WTC11 (cell line): ENCODE data around the gene PDCD1. TPM values are rescaled to one million over a fixed set of nuclear protein-coding genes. Genes with fewer than 3 reads are reported as not detected.
"Not testable (repeated sequence)": the region's sequence is repeated elsewhere in the genome, so short reads cannot be mapped to it uniquely, and the experiment has no call there.

ENCODE experiments used
- ATAC-seq: fragments of 200-7000 bp; cut with Tn5 transposase; 2 replicates; pipeline ENCODE4 v1.10.0; 2021; ENCODE audit warnings: mild to moderate bottlenecking, moderate library complexity
- Bru-seq: library from RNA; stranded (reverse); fragments of 400-500 nt; gene quantifications from one replicate; lab custom pipeline; 2021; lab: Mats Ljungman, UMichigan
- CTCF ChIA-PET: fragments of 300-600 bp; sonication (Branson Sonifier 250); formaldehyde crosslinking; loops from one replicate; lab custom pipeline; 2021; ENCODE audit warnings: antibody characterized with exemption; lab: Charles Lee
- POLR2A ChIA-PET: fragments of 350-600 bp; sonication (Branson Sonifier 250); formaldehyde crosslinking; loops from one replicate; lab custom pipeline; 2021; ENCODE audit warnings: antibody characterized with exemption; lab: Charles Lee
- DNase-seq: peaks from one replicate; pipeline ENCODE4 v3.0.0; 2021; ENCODE audit warnings: low spot score
- H3K27ac Mint-ChIP-seq: 2 replicates; pipeline ENCODE4 v1.8.0; 2021; ENCODE audit warnings: mixed read lengths
- H3K27me3 Mint-ChIP-seq: 2 replicates; pipeline ENCODE4 v1.8.0; 2021; ENCODE audit warnings: low read depth, mild to moderate bottlenecking, moderate library complexity, mixed read lengths
- H3K36me3 Mint-ChIP-seq: 2 replicates; pipeline ENCODE4 v1.8.0; 2021; ENCODE audit warnings: mixed read lengths
- H3K4me1 Mint-ChIP-seq: 2 replicates; pipeline ENCODE4 v1.8.0; 2022; ENCODE audit warnings: mixed read lengths
- H3K4me3 Mint-ChIP-seq: 2 replicates; pipeline ENCODE4 v1.8.0; 2021; ENCODE audit warnings: mild to moderate bottlenecking, moderate library complexity, mixed read lengths
- H3K9me3 Mint-ChIP-seq: 2 replicates; pipeline ENCODE4 v1.8.0; 2021; ENCODE audit warnings: mixed read lengths
- ETV6 ChIP-seq: sonication (generic); formaldehyde crosslinking; IDR thresholded peaks from 2 replicates; pipeline ENCODE4 v1.8.1; 2022; ENCODE audit warnings: mild to moderate bottlenecking, missing genetic modification reagents
- IRF2 ChIP-seq: sonication (generic); formaldehyde crosslinking; IDR thresholded peaks from 2 replicates; pipeline ENCODE4 v1.8.0; 2022; ENCODE audit warnings: low read depth, missing genetic modification reagents, borderline replicate concordance
- JUN ChIP-seq: sonication (generic); formaldehyde crosslinking; IDR thresholded peaks from 2 replicates; pipeline ENCODE4 v1.8.0; 2023; ENCODE audit warnings: mild to moderate bottlenecking, missing genetic modification reagents
- NR2C2 ChIP-seq: sonication (generic); formaldehyde crosslinking; IDR thresholded peaks from 2 replicates; pipeline ENCODE4 v1.8.0; 2022; ENCODE audit warnings: mild to moderate bottlenecking, missing genetic modification reagents
- SP1 ChIP-seq: sonication (generic); formaldehyde crosslinking; conservative IDR thresholded peaks from 2 replicates; pipeline ENCODE4 v1.8.1; 2022; ENCODE audit warnings: missing genetic modification reagents
- ZNF121 ChIP-seq: sonication (generic); formaldehyde crosslinking; IDR thresholded peaks from 2 replicates; pipeline ENCODE4 v1.8.0; 2023; ENCODE audit warnings: missing genetic modification reagents
- ZNF138 ChIP-seq: sonication (generic); formaldehyde crosslinking; conservative IDR thresholded peaks from 2 replicates; pipeline ENCODE4 v1.8.1; 2022; ENCODE audit warnings: mild to moderate bottlenecking, moderate library complexity, missing genetic modification reagents
- ZNF232 ChIP-seq: sonication (generic); formaldehyde crosslinking; IDR thresholded peaks from 2 replicates; pipeline ENCODE4 v1.8.0; 2022; ENCODE audit warnings: mild to moderate bottlenecking, missing genetic modification reagents
- ZNF317 ChIP-seq: sonication (generic); formaldehyde crosslinking; IDR thresholded peaks from 2 replicates; pipeline ENCODE4 v1.8.1; 2023; ENCODE audit warnings: low read depth, mild to moderate bottlenecking, moderate library complexity, missing genetic modification reagents, borderline replicate concordance
- ZNF416 ChIP-seq: fragments of 250-450 bp; sonication (Bioruptor Pico); IDR thresholded peaks from 2 replicates; pipeline ENCODE4 v1.9.0; 2021; ENCODE audit warnings: mild to moderate bottlenecking, inconsistent platforms
- ZNF423 ChIP-seq: fragments of 250-450 bp; sonication (Bioruptor Pico); IDR thresholded peaks from 2 replicates; pipeline ENCODE4 v2.1.2; 2022; ENCODE audit warnings: mild to moderate bottlenecking, moderate library complexity
- ZNF671 ChIP-seq: fragments of 250-450 bp; sonication (Bioruptor Pico); IDR thresholded peaks from 2 replicates; pipeline ENCODE4 v1.8.0; 2021; ENCODE audit warnings: mild to moderate bottlenecking
- long read RNA-seq, 3 experiments: library from RNA in 1 of 3; library from capped mRNA in 1 of 3; library from polyadenylated mRNA in 1 of 3; unstranded in 2 of 3; stranded (forward) in 1 of 3; transcript quantifications; one replicate each; pipeline ENCODE4 v2.0.0, GENCODE V29; 2021
- total RNA-seq: library from RNA; stranded (reverse); gene quantifications from 3 replicates; pipeline ENCODE4 v1.2.3, GENCODE V29; 2021
- TF ChIP-seq, protein P1 (sequence below): sonication (generic); formaldehyde crosslinking; IDR thresholded peaks from 2 replicates; pipeline ENCODE4 v1.8.1; 2022; ENCODE audit warnings: low read depth, missing genetic modification reagents, borderline replicate concordance
- TF ChIP-seq, protein P2 (sequence below): fragments of 250-450 bp; sonication (Bioruptor Pico); IDR thresholded peaks from 2 replicates; pipeline ENCODE4 v1.9.0; 2021; ENCODE audit warnings: mild to moderate bottlenecking
- TF ChIP-seq, protein P3 (sequence below): fragments of 250-450 bp; sonication (Bioruptor Pico); conservative IDR thresholded peaks from 2 replicates; pipeline ENCODE4 v1.9.0; 2021; ENCODE audit warnings: mild to moderate bottlenecking
- TF ChIP-seq, protein P4 (sequence below): sonication (generic); formaldehyde crosslinking; IDR thresholded peaks from 2 replicates; pipeline ENCODE4 v1.8.0; 2023; ENCODE audit warnings: mild to moderate bottlenecking, missing genetic modification reagents

PDCD1 gene
- 0.25 to 0.52 TPM (median 0.30 TPM) in 3 replicates for total RNA-seq
- Bru-seq, nascent RNA = percentile 12 among the genes with signal in this experiment
- long read RNA-seq, experiment 1, partial matches to known transcripts = 1 of 6 reads
- long read RNA-seq, experiment 1, other reads (novel, unspliced or antisense) = 2 of 6 reads
- long read RNA-seq, experiment 2 = 0 reads
- long read RNA-seq, experiment 3 = 0 reads

DNA sequence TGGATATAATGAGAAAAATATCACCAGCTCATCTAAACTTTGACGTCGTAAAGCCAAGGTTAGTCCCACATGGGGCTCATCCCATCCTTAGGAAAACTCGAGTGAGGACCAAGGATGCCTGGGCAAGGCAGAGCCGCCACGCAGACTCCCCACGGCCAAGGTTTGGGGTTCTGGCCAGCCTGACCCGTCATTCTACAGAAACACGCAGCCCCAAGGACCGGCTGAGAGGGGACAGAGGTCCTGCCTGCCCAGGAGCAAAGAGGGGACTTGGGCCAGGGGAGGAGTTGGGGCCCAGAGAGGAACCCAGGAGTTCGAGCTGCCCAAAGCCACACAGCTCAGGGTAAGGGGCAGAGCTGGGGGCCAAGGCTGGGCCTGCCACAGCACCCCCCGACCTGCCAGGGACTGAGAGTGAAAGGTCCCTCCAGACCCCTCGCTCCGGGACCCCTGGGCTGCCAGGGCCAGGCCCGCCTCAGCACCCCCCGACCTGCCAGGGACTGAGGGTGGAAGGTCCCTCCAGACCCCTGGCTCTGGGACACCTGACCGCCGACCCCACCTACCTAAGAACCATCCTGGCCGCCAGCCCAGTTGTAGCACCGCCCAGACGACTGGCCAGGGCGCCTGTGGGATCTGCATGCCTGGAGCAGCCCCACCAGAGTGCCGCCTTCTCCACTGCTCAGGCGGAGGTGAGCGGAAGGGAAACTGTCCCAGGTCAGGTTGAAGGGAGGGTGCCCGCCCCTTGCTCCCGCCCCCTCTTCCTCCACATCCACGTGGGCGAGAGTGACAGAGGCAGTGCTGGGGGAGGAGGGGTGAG lies at the start of gene PDCD1:
Gene PDCD1, minus strand, starts transcription at position 689 of the 811 bp plus-strand sequence. Its CDS starts 56 bp downstream, at position 633.
- peaks cover 9% of the 10 kb centered on the region; the same call in 1 of the 2 replicates for H3K4me1 Mint-ChIP-seq
- peak; percentile 49 for DNase-seq
- H3K4me3 Mint-ChIP-seq = no peak within 1 kb of the TSS
- ChIA-PET POLR2A (interaction anchor here (0.6 kb wide), 1 partner anchor 80 kb away, joined by 3 read pairs; no protein-coding TSS in a partner anchor), CTCF (no interaction called here)
- H3K9me3 Mint-ChIP-seq = no peaks in the 10 kb centered on the region
- no peaks in the 10 kb centered on the region for H3K36me3 Mint-ChIP-seq
- H3K27ac Mint-ChIP-seq = peak within 1 kb of the TSS; percentile 41
- peak; percentile 74 for ATAC-seq
- TF ChIP-seq ZNF232 (no peak), ZNF671 (CRISPR knock-in tag) (no peak), ZNF121 (CRISPR knock-in tag) (0 out of 2 replicates have a peak, but pooled peaks have one; percentile 12), ZNF317 (CRISPR knock-in tag) (no peak), IRF2 (CRISPR knock-in tag) (no peak), JUN (no peak), SP1 (CRISPR knock-in tag) (peak; percentile 36; the same call in 1 of the 2 replicates)
- TF ChIP-seq, protein P1, sequence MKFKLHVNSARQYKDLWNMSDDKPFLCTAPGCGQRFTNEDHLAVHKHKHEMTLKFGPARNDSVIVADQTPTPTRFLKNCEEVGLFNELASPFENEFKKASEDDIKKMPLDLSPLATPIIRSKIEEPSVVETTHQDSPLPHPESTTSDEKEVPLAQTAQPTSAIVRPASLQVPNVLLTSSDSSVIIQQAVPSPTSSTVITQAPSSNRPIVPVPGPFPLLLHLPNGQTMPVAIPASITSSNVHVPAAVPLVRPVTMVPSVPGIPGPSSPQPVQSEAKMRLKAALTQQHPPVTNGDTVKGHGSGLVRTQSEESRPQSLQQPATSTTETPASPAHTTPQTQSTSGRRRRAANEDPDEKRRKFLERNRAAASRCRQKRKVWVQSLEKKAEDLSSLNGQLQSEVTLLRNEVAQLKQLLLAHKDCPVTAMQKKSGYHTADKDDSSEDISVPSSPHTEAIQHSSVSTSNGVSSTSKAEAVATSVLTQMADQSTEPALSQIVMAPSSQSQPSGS = no peak
- TF ChIP-seq, protein P2, sequence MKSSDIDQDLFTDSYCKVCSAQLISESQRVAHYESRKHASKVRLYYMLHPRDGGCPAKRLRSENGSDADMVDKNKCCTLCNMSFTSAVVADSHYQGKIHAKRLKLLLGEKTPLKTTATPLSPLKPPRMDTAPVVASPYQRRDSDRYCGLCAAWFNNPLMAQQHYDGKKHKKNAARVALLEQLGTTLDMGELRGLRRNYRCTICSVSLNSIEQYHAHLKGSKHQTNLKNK (CRISPR knock-in tag) = no peak
- TF ChIP-seq, protein P3, sequence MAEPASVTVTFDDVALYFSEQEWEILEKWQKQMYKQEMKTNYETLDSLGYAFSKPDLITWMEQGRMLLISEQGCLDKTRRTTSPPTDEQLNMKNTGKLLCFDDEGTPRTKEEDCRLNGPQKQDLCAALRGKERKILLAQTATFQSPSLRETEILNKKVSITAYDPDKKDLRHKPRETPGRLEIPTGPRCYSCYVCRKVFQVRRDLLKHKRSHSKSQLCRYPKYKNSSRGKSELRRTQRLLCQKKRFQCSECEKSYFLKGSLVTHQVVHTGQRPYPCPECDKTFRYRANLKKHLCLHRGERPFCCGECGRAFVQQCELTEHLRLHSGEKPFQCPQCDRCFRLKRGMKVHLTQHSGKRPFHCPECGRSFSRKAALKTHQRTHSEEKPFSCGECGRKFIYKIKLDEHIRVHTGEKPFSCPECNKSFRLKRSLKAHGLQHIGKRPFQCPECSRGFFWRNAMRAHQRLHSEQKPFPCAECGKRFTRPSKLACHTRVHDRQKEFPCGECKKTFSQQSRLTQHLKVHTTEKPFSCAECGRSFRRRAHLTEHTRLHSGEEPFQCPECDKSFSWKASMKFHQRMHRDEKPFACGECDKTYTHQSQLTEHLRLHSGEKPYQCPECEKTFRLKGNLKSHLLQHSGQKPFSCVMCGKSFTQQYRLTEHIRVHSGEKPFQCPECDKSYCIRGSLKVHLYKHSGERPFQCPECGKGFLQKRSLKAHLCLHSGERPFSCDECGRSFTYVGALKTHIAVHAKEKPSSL (CRISPR knock-in tag) = no peak
- no peaks in the 10 kb centered on the region for H3K27me3 Mint-ChIP-seq

DNA sequence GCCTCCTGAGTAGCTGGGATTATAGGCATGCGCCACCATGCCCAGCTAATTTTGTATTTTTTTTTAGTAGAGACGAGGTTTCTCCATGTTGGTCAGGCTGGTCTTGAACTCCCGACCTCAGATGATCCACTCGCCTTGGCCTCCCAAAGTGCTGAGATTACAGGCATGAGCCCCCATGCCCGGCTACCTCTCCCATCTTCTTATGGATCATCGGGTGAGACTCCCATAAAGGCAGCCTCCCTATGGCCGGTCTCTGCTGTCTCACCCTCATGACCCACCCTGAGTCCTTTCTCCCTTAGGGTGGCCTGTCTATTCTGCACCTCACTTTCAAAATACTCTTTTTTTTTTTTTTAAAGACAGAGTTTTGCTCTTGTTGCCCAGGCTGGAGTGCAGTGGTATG lies 49.1 kb upstream of the PDCD1 start:
- CTCF ChIA-PET, ATAC-seq, H3K4me3 Mint-ChIP-seq, H3K27me3 Mint-ChIP-seq, H3K36me3 Mint-ChIP-seq, H3K9me3 Mint-ChIP-seq, POLR2A ChIA-PET, DNase-seq, H3K27ac Mint-ChIP-seq: not testable (repeated sequence)
- peaks cover 30% of the 10 kb centered on the region for H3K4me1 Mint-ChIP-seq

DNA sequence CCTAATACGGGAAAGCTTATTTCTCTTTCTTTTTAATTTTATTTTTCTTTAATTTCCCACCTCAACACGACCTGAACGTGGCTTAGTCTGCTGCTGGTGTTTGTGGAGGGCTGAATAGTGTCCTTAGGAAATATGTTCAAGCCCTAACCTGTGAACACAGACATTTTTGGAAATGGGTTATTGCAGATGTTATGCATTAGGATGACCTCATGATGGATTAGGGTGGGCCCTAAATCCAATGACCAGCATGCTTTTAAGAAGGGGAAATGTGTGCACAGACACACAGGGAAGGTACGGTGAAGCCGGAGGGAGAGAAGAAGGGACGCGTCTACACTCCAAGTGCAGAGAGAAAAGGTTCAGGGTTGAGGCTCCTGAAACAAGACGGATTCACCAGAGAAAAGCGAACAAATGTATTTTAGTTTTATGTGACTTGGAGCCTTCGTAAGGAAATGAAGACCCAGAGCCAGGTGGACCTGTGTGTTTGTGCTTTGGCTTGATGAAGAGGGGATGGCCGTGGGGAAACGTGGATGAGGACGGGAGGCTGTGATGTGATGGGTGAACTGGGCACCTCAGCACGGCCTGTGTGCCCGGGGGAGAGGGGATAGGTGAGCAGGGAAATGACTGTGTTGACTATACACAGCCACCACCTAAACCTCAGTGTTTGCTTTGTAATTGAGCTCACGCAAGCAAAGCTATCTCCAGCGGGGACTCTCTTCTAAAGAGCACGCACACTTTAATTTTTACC lies 48.3 kb upstream of the PDCD1 start:
- DNase-seq = no peak
- no peak overlapping the region for H3K27ac Mint-ChIP-seq
- H3K4me3 Mint-ChIP-seq = no peak overlapping the region
- CTCF ChIA-PET = no interaction called here
- peaks cover 22% of the 10 kb centered on the region for H3K4me1 Mint-ChIP-seq
- H3K36me3 Mint-ChIP-seq = no peaks in the 10 kb centered on the region
- no peak for ATAC-seq
- H3K27me3 Mint-ChIP-seq = no peaks in the 10 kb centered on the region
- TF ChIP-seq ZNF138 (CRISPR knock-in tag) (no peak), ETV6 (CRISPR knock-in tag) (no peak), JUN (no peak), ZNF423 (CRISPR knock-in tag) (no peak), ZNF416 (CRISPR knock-in tag) (no peak), NR2C2 (CRISPR knock-in tag) (no peak)
- TF ChIP-seq, protein P4, sequence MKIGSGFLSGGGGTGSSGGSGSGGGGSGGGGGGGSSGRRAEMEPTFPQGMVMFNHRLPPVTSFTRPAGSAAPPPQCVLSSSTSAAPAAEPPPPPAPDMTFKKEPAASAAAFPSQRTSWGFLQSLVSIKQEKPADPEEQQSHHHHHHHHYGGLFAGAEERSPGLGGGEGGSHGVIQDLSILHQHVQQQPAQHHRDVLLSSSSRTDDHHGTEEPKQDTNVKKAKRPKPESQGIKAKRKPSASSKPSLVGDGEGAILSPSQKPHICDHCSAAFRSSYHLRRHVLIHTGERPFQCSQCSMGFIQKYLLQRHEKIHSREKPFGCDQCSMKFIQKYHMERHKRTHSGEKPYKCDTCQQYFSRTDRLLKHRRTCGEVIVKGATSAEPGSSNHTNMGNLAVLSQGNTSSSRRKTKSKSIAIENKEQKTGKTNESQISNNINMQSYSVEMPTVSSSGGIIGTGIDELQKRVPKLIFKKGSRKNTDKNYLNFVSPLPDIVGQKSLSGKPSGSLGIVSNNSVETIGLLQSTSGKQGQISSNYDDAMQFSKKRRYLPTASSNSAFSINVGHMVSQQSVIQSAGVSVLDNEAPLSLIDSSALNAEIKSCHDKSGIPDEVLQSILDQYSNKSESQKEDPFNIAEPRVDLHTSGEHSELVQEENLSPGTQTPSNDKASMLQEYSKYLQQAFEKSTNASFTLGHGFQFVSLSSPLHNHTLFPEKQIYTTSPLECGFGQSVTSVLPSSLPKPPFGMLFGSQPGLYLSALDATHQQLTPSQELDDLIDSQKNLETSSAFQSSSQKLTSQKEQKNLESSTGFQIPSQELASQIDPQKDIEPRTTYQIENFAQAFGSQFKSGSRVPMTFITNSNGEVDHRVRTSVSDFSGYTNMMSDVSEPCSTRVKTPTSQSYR (CRISPR knock-in tag) = no peak
- TF ChIP-seq, protein P3 (CRISPR knock-in tag) = no peak
- POLR2A ChIA-PET = no interaction called here
- no peaks in the 10 kb centered on the region for H3K9me3 Mint-ChIP-seq

DNA sequence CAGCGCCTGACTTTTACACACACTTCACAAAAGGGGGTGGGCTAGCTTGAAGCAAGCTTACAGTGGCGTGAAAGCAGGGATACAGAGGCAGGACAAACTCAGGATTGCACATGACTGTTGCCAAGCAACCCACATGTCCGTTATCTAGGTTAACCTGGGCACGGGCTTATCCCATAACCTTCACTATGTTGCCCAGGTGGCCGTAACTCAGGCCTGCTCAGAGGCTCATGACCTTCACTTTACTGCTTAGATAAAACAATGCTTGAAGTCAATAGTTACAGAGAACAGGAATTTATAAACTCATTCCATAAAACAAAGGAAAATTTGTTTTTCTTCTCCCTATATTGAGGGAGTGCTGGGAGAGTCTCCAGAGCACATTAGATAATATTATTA lies 47.7 kb upstream of the PDCD1 start:
- CTCF ChIA-PET, POLR2A ChIA-PET, H3K27me3 Mint-ChIP-seq, H3K27ac Mint-ChIP-seq, H3K4me3 Mint-ChIP-seq, H3K9me3 Mint-ChIP-seq, DNase-seq, ATAC-seq, H3K36me3 Mint-ChIP-seq: not testable (repeated sequence)
- peaks cover 22% of the 10 kb centered on the region for H3K4me1 Mint-ChIP-seq
